ENCODE data around the gene NDEL1. TPM values are rescaled to one million over a fixed set of nuclear protein-coding genes. Genes with fewer than 3 reads are reported as not detected.

The NDEL1 gene
- total and polyA plus RNA-seq, 2 experiments from 2014 or later, result 25.7 to 47.3 TPM

DNA sequence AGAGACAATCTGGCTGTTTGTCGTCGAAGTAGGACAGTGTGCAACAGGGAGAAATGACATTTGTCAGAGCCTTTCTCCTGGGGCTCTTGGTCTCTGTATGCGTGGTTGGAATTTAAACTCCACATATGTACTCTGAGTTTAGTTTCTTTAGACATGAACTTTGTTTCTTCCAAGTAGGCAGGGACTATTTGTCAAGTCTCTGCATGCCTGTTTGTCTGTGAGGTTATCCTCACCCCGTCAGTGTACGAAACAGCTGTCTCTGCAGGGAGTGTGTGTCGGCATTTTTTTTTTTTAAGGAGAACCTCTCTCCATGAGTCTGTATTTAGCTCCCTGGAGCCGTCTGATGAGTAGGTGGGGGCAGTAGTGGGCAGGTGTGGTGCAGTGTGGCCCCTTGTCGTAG is 29.7 kb downstream of the NDEL1 start:
- no peak for DNase-seq (ENCODE audit: low read depth in 1 of 2, low spot score in 1 of 2)
- Histone ChIP-seq H3K27me3 (no peaks in the 10 kb centered on the region), H3K27ac (peak overlapping the region; percentile 72), H3K4me1 (ENCODE audit: low read depth) (peaks cover 14% of the 10 kb centered on the region), H3K36me3 (peaks cover 32% of the 10 kb centered on the region), H3K4me3 (no peak overlapping the region), H3K9me3 (ENCODE audit: low read depth) (no peaks in the 10 kb centered on the region)
- TF ChIP-seq CTCF (IDR thresholded peaks at IDR 0.05; ENCODE audit: low read depth, low read length), result no peak

GRCh38 chr17:8465759-8466158 is 30.1 kb downstream of the NDEL1 start:
- Histone ChIP-seq H3K4me1 (ENCODE audit: low read depth) (peaks cover 14% of the 10 kb centered on the region), H3K9me3 (ENCODE audit: low read depth) (no peaks in the 10 kb centered on the region), H3K27ac (peak overlapping the region; percentile 72), H3K36me3 (peaks cover 29% of the 10 kb centered on the region), H3K4me3 (no peak overlapping the region), H3K27me3 (no peaks in the 10 kb centered on the region)
- TF ChIP-seq CTCF (IDR thresholded peaks at IDR 0.05; ENCODE audit: low read depth, low read length), result no peak
- no peak for DNase-seq (ENCODE audit: low read depth in 1 of 2, low spot score in 1 of 2)

DNA sequence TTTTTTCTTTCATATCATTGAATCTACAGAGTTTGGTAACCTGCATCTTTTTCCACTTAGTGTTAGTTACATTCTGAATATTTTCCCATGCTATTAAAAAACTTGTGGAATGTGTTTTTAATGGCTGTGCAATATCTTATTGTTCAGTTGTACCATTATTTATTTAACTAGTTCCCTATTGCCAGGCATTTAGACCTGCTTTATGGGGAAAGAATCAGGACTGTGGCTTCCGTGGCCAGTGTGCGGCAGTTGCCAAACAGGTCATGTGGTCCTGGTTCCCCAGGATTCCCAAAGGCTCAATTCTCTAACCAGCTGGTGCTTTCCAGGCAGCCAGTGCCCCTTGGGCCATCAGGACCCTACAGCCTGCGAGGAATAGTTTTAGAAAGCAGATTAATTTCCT is 30.8 kb downstream of the NDEL1 start:
- Histone ChIP-seq H3K27ac (peak overlapping the region; percentile 25), H3K27me3 (no peaks in the 10 kb centered on the region), H3K9me3 (ENCODE audit: low read depth) (no peaks in the 10 kb centered on the region), H3K36me3 (peaks cover 22% of the 10 kb centered on the region), H3K4me1 (ENCODE audit: low read depth) (peaks cover 14% of the 10 kb centered on the region), H3K4me3 (no peak overlapping the region)
- no peak for TF ChIP-seq CTCF (IDR thresholded peaks at IDR 0.05; ENCODE audit: low read depth, low read length)
- peak in 1 of 2 donors; percentile 31 for DNase-seq (ENCODE audit: low read depth in 1 of 2, low spot score in 1 of 2)

DNA sequence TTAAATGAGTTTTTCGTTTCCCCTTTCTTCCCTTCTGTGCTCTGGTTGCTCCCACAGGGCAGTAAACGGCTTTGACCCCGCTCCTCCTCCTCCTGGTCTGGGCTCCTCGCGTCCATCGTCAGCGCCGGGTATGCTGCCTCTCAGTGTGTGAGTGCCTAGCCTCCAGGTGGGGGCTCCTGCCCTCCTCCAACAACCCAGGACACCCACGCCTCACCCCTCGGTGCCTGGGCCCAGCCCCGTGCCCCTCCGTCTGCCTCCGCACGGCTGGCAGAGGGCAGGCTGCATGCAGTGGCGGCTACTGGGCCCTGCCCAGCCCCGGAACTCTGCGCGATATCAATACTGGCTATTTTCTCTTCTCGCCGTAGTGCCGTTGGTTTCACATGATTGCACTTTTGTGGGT is 31.2 kb downstream of the NDEL1 start:
- H3K27me3 ChIP-seq, result no peaks in the 10 kb centered on the region
- H3K4me1 ChIP-seq (ENCODE audit: low read depth), result peaks cover 14% of the 10 kb centered on the region
- no peak for DNase-seq (ENCODE audit: low read depth in 1 of 2, low spot score in 1 of 2)
- no peak for TF ChIP-seq CTCF (IDR thresholded peaks at IDR 0.05; ENCODE audit: low read depth, low read length)
- no peak overlapping the region for H3K4me3 ChIP-seq
- peaks cover 19% of the 10 kb centered on the region for H3K36me3 ChIP-seq
- no peak overlapping the region for H3K27ac ChIP-seq
- H3K9me3 ChIP-seq (ENCODE audit: low read depth), result no peaks in the 10 kb centered on the region

GRCh38 chr17:8467527-8467926 is 31.8 kb downstream of the NDEL1 start:
- peaks cover 16% of the 10 kb centered on the region for H3K36me3 ChIP-seq
- no peak overlapping the region for H3K27ac ChIP-seq
- H3K9me3 ChIP-seq (ENCODE audit: low read depth), result no peaks in the 10 kb centered on the region
- peaks cover 14% of the 10 kb centered on the region for H3K4me1 ChIP-seq (ENCODE audit: low read depth)
- H3K4me3 ChIP-seq, result no peak overlapping the region
- no peak for TF ChIP-seq CTCF (IDR thresholded peaks at IDR 0.05; ENCODE audit: low read depth, low read length)
- DNase-seq (ENCODE audit: low read depth in 1 of 2, low spot score in 1 of 2), result no peak
- no peaks in the 10 kb centered on the region for H3K27me3 ChIP-seq

DNA sequence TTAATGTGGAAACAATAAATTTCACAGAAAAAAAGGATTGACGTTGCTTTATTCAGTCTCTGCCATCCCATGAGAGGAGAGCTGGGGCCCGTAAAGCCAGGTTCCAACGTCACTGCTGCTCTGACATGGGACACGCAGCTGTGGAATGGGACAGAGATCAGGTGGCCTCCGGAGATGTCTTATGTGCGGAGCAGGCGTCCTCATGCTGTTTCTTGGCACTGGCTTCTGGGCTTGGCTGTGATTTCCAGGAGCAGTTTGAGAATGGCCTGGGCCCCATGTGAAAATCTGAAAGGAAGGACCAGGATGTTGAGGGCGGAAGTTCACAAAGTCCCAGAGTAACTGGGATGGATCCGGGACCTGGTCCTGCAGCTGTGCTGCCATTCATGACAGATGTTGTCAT is 32.4 kb downstream of the NDEL1 start:
- no peak overlapping the region for H3K27ac ChIP-seq
- no peak overlapping the region for H3K4me3 ChIP-seq
- H3K27me3 ChIP-seq, result no peaks in the 10 kb centered on the region
- no peak for TF ChIP-seq CTCF (IDR thresholded peaks at IDR 0.05; ENCODE audit: low read depth, low read length)
- no peaks in the 10 kb centered on the region for H3K9me3 ChIP-seq (ENCODE audit: low read depth)
- H3K4me1 ChIP-seq (ENCODE audit: low read depth), result peaks cover 14% of the 10 kb centered on the region
- DNase-seq (ENCODE audit: low read depth in 1 of 2, low spot score in 1 of 2), result no peak
- peaks cover 15% of the 10 kb centered on the region for H3K36me3 ChIP-seq
